ENCODE results near the gene TREH.
"Not testable (repeated sequence)": the region's sequence is repeated elsewhere in the genome, so short reads cannot be mapped to it uniquely, and the experiment has no call there.

TREH gene

GRCh38 chr11:118688851-118689502 is 9.5 kb upstream of the TREH start:
- H3K4me3 Mint-ChIP-seq, result no peak overlapping the region

GRCh38 chr11:118688339-118688738 is 8.9 kb upstream of the TREH start:
- peaks cover 35% of the 10 kb centered on the region for H3K4me1 Mint-ChIP-seq
- H3K27ac Mint-ChIP-seq; ATAC-seq; H3K9me3 Mint-ChIP-seq; DNase-seq (ENCODE audit: low spot score in 2 of 2); H3K4me3 Mint-ChIP-seq; H3K36me3 Mint-ChIP-seq: not testable (repeated sequence)

More at GRCh38 chr11:118688851-118689502, 9.5 kb upstream of the TREH start:
- peaks cover 41% of the 10 kb centered on the region for H3K4me1 Mint-ChIP-seq
- H3K27ac Mint-ChIP-seq, result no peak overlapping the region
- no peak for ATAC-seq
- no peaks in the 10 kb centered on the region for H3K9me3 Mint-ChIP-seq
- H3K36me3 Mint-ChIP-seq, result peaks cover 10% of the 10 kb centered on the region
- no peak for DNase-seq (ENCODE audit: low spot score in 2 of 2)

- Mint-ChIP-seq H3K9me3 (no peaks in the 10 kb centered on the region), H3K4me3 (no peak overlapping the region), H3K27ac (no peak overlapping the region), H3K36me3 (peaks cover 6% of the 10 kb centered on the region), H3K4me1 (peaks cover 31% of the 10 kb centered on the region)
- DNase-seq (ENCODE audit: low spot score in 2 of 2) (no peak), ATAC-seq (no peak)
Measured at GRCh38 chr11:118687906-118688305, 8.5 kb upstream of the TREH start.

- Mint-ChIP-seq H3K4me3 (no peak overlapping the region), H3K36me3 (no peaks in the 10 kb centered on the region), H3K27ac (no peak overlapping the region), H3K4me1 (no peaks in the 10 kb centered on the region), H3K9me3 (no peaks in the 10 kb centered on the region)
- ATAC-seq (no peak), DNase-seq (ENCODE audit: low spot score in 2 of 2) (no peak)
Measured at GRCh38 chr11:118684187-118684586, 4.7 kb upstream of the TREH start.

- not testable (repeated sequence) for H3K4me1 Mint-ChIP-seq; H3K36me3 Mint-ChIP-seq; H3K4me3 Mint-ChIP-seq; H3K9me3 Mint-ChIP-seq; ATAC-seq; DNase-seq (ENCODE audit: low spot score in 2 of 2); H3K27ac Mint-ChIP-seq
Measured at GRCh38 chr11:118682939-118683338, 3.5 kb upstream of the TREH start.

GRCh38 chr11:118682372-118682771 is 2.9 kb upstream of the TREH start:
- no peak overlapping the region for H3K4me3 Mint-ChIP-seq
- H3K4me1 Mint-ChIP-seq, result no peaks in the 10 kb centered on the region
- ATAC-seq (no peak), DNase-seq (ENCODE audit: low spot score in 2 of 2) (no peak)
- no peaks in the 10 kb centered on the region for H3K36me3 Mint-ChIP-seq
- no peak overlapping the region for H3K27ac Mint-ChIP-seq
- H3K9me3 Mint-ChIP-seq, result no peaks in the 10 kb centered on the region

- H3K27ac Mint-ChIP-seq; ATAC-seq; H3K4me3 Mint-ChIP-seq; DNase-seq (ENCODE audit: low spot score in 2 of 2); H3K4me1 Mint-ChIP-seq; H3K36me3 Mint-ChIP-seq; H3K9me3 Mint-ChIP-seq: not testable (repeated sequence)
Measured at GRCh38 chr11:118678908-118679307, 542 bp downstream of the TREH start.

GRCh38 chr11:118677977-118678376 is 1.5 kb downstream of the TREH start:
- Mint-ChIP-seq H3K27ac (no peak overlapping the region), H3K4me1 (no peaks in the 10 kb centered on the region), H3K36me3 (no peaks in the 10 kb centered on the region), H3K4me3 (no peak overlapping the region), H3K9me3 (no peaks in the 10 kb centered on the region)
- ATAC-seq (no peak), DNase-seq (ENCODE audit: low spot score in 2 of 2) (no peak)

- no peaks in the 10 kb centered on the region for H3K4me1 Mint-ChIP-seq
- no peaks in the 10 kb centered on the region for H3K36me3 Mint-ChIP-seq
- no peak overlapping the region for H3K4me3 Mint-ChIP-seq
- peaks cover 3% of the 10 kb centered on the region for H3K9me3 Mint-ChIP-seq
- no peak overlapping the region for H3K27ac Mint-ChIP-seq
- DNase-seq (ENCODE audit: low spot score in 2 of 2) (no peak), ATAC-seq (no peak)
Measured at GRCh38 chr11:118674082-118674435, 5.4 kb downstream of the TREH start.

GRCh38 chr11:118673361-118674081 is 5.9 kb downstream of the TREH start:
- Mint-ChIP-seq H3K27ac (no peak overlapping the region), H3K4me1 (no peaks in the 10 kb centered on the region), H3K36me3 (no peaks in the 10 kb centered on the region), H3K9me3 (peaks cover 3% of the 10 kb centered on the region), H3K4me3 (no peak overlapping the region)
- no peak for ATAC-seq
- no peak for DNase-seq (ENCODE audit: low spot score in 2 of 2)

GRCh38 chr11:118672846-118673245 is 6.6 kb downstream of the TREH start:
- Mint-ChIP-seq H3K4me1 (no peaks in the 10 kb centered on the region), H3K9me3 (peaks cover 3% of the 10 kb centered on the region), H3K27ac (no peak overlapping the region), H3K4me3 (no peak overlapping the region), H3K36me3 (no peaks in the 10 kb centered on the region)
- ATAC-seq, result no peak
- no peak for DNase-seq (ENCODE audit: low spot score in 2 of 2)

- DNase-seq (ENCODE audit: low spot score in 2 of 2), result no peak
- Mint-ChIP-seq H3K4me1 (no peaks in the 10 kb centered on the region), H3K27ac (no peak overlapping the region), H3K36me3 (no peaks in the 10 kb centered on the region), H3K9me3 (peaks cover 3% of the 10 kb centered on the region), H3K4me3 (no peak overlapping the region)
- no peak for ATAC-seq
Measured at GRCh38 chr11:118671254-118671653, 8.2 kb downstream of the TREH start.

GRCh38 chr11:118670063-118670462 is 9.4 kb downstream of the TREH start:
- no peak for DNase-seq (ENCODE audit: low spot score in 2 of 2)
- no peaks in the 10 kb centered on the region for H3K36me3 Mint-ChIP-seq
- no peak overlapping the region for H3K4me3 Mint-ChIP-seq
- no peak overlapping the region for H3K27ac Mint-ChIP-seq
- no peak for ATAC-seq
- peaks cover 3% of the 10 kb centered on the region for H3K9me3 Mint-ChIP-seq
- H3K4me1 Mint-ChIP-seq, result no peaks in the 10 kb centered on the region

GRCh38 chr11:118666371-118666770 is 13.1 kb downstream of the TREH start:
- Mint-ChIP-seq H3K9me3 (peaks cover 3% of the 10 kb centered on the region), H3K36me3 (no peaks in the 10 kb centered on the region), H3K27ac (no peak overlapping the region), H3K4me1 (no peaks in the 10 kb centered on the region), H3K4me3 (no peak overlapping the region)
- ATAC-seq (no peak), DNase-seq (ENCODE audit: low spot score in 2 of 2) (no peak)

- H3K9me3 Mint-ChIP-seq, result no peaks in the 10 kb centered on the region
- peaks cover 9% of the 10 kb centered on the region for H3K4me1 Mint-ChIP-seq
- H3K27ac Mint-ChIP-seq, result no peak overlapping the region
- ATAC-seq (no peak), DNase-seq (ENCODE audit: low spot score in 2 of 2) (no peak)
- H3K4me3 Mint-ChIP-seq, result no peak overlapping the region
- H3K36me3 Mint-ChIP-seq, result no peaks in the 10 kb centered on the region
Measured at GRCh38 chr11:118663902-118664301, 15.5 kb downstream of the TREH start.

- DNase-seq (ENCODE audit: low spot score in 2 of 2) (no peak), ATAC-seq (no peak)
- H3K9me3 Mint-ChIP-seq, result no peaks in the 10 kb centered on the region
- H3K4me1 Mint-ChIP-seq, result peaks cover 9% of the 10 kb centered on the region
- H3K27ac Mint-ChIP-seq, result no peak overlapping the region
- H3K4me3 Mint-ChIP-seq, result no peak overlapping the region
- H3K36me3 Mint-ChIP-seq, result no peaks in the 10 kb centered on the region
Measured at GRCh38 chr11:118663381-118663780, 16.1 kb downstream of the TREH start.
